DOHH2 (cell line): ENCODE results near the gene PTH2.

ENCODE experiments used
- H3F3A ChIP-seq: fragments of 200-600 bp; sonication (generic), shearing (Covaris generic); 2 replicates; pipeline ENCODE4 v1.6.0; 2016; ENCODE audit warnings: antibody characterized with exemption, mild to moderate bottlenecking; ENCODE audit not compliant: control insufficient read depth, insufficient read depth
- H3K27ac ChIP-seq: fragments of 200-600 bp; sonication (generic); 2 replicates; pipeline ENCODE4 v1.5.1; 2014; ENCODE audit warnings: low read depth, mild to moderate bottlenecking, low read length, moderate library complexity
- H3K27me3 ChIP-seq: fragments of 200-600 bp; sonication (generic); 2 replicates; pipeline ENCODE4 v1.6.1; 2014; ENCODE audit warnings: mild to moderate bottlenecking, low read length, mixed read lengths; ENCODE audit not compliant: control insufficient read depth
- H3K36me3 ChIP-seq: fragments of 200-600 bp; sonication (generic); 2 replicates; pipeline ENCODE4 v1.6.1; 2014; ENCODE audit warnings: mild to moderate bottlenecking, low read length, moderate library complexity, mixed read lengths; ENCODE audit not compliant: control insufficient read depth
- H3K4me1 ChIP-seq: fragments of 200-600 bp; sonication (generic); 2 replicates; pipeline ENCODE4 v1.6.1; 2014; ENCODE audit warnings: mild to moderate bottlenecking, low read length, mixed read lengths; ENCODE audit not compliant: control insufficient read depth
- H3K4me2 ChIP-seq: fragments of 200-600 bp; sonication (generic); 2 replicates; pipeline ENCODE4 v1.6.0; 2014; ENCODE audit warnings: mild to moderate bottlenecking, low read length, moderate library complexity
- H3K4me3 ChIP-seq: fragments of 200-600 bp; sonication (generic); 2 replicates; pipeline ENCODE4 v1.5.1; 2014; ENCODE audit warnings: mild to moderate bottlenecking, low read length, mixed read lengths
- H3K79me2 ChIP-seq: fragments of 200-600 bp; sonication (generic); 2 replicates; pipeline ENCODE4 v1.6.1; 2014; ENCODE audit warnings: mild to moderate bottlenecking, low read length, mixed read lengths; ENCODE audit not compliant: control insufficient read depth
- H3K9me2 ChIP-seq: fragments of 200-600 bp; sonication (generic); replicated peaks from 2 replicates; pipeline ENCODE4 v1.6.1; 2014; ENCODE audit warnings: mild to moderate bottlenecking, low read length, mixed read lengths; ENCODE audit not compliant: control insufficient read depth
- H3K9me3 ChIP-seq: fragments of 200-600 bp; sonication (generic); 2 replicates; pipeline ENCODE4 v1.6.1; 2014; ENCODE audit warnings: antibody characterized with exemption, low read length, mixed read lengths; ENCODE audit not compliant: control insufficient read depth, insufficient read depth
- H4K20me1 ChIP-seq: fragments of 200-600 bp; sonication (generic); 2 replicates; pipeline ENCODE4 v1.6.0; 2014; ENCODE audit warnings: low read depth, mild to moderate bottlenecking, antibody characterized with exemption, low read length, moderate library complexity; ENCODE audit not compliant: control insufficient read depth, insufficient read depth
- CTCF ChIP-seq: fragments of 200-600 bp; sonication (generic); IDR thresholded peaks from one replicate; pipeline ENCODE4 v1.5.1; 2014; ENCODE audit warnings: antibody characterized with exemption, mild to moderate bottlenecking, low read depth, low read length; ENCODE audit not compliant: poor library complexity, severe bottlenecking
- EZH2phosphoT487 ChIP-seq: fragments of 200-600 bp; sonication (generic); IDR thresholded peaks from 2 replicates; pipeline ENCODE4 v1.6.1; 2017; ENCODE audit warnings: borderline replicate concordance, mild to moderate bottlenecking, antibody characterized with exemption, low read length, moderate library complexity, mixed read lengths

The PTH2 gene

GRCh38 chr19:49433240-49433901, 10.1 kb upstream of the PTH2 start:
- 0 out of 2 replicates have a peak, but pooled peaks cover 5% of the 10 kb centered on the region for H3F3A ChIP-seq
- no peak overlapping the region for H3K27ac ChIP-seq
- peaks cover 38% of the 10 kb centered on the region for H3K27me3 ChIP-seq
- no peaks in the 10 kb centered on the region for H3K9me2 ChIP-seq
- TF ChIP-seq EZH2phosphoT487 (no peak), CTCF (no peak)
- peaks cover 21% of the 10 kb centered on the region for H3K4me1 ChIP-seq
- no peaks in the 10 kb centered on the region for H3K36me3 ChIP-seq
- no peaks in the 10 kb centered on the region for H3K79me2 ChIP-seq
- H4K20me1 ChIP-seq, result no peaks in the 10 kb centered on the region
- H3K4me2 ChIP-seq, result no peak overlapping the region
- H3K9me3 ChIP-seq, result no peaks in the 10 kb centered on the region
- H3K4me3 ChIP-seq, result no peak overlapping the region

- TF ChIP-seq EZH2phosphoT487 (no peak), CTCF (no peak)
- Histone ChIP-seq H3K9me2 (no peaks in the 10 kb centered on the region), H3K4me3 (no peak overlapping the region), H3K27me3 (peaks cover 39% of the 10 kb centered on the region), H3K27ac (no peak overlapping the region), H3F3A (0 out of 2 replicates have a peak, but pooled peaks cover 5% of the 10 kb centered on the region), H4K20me1 (no peaks in the 10 kb centered on the region), H3K4me1 (peaks cover 28% of the 10 kb centered on the region), H3K79me2 (no peaks in the 10 kb centered on the region), H3K4me2 (no peak overlapping the region), H3K9me3 (no peaks in the 10 kb centered on the region), H3K36me3 (no peaks in the 10 kb centered on the region)
Observed at GRCh38 chr19:49432141-49433073, 9.2 kb upstream of the PTH2 start.

GRCh38 chr19:49431330-49431749, 8.1 kb upstream of the PTH2 start:
- no peak overlapping the region for H3K4me3 ChIP-seq
- H3K9me2 ChIP-seq, result no peaks in the 10 kb centered on the region
- no peaks in the 10 kb centered on the region for H3K36me3 ChIP-seq
- no peaks in the 10 kb centered on the region for H3K79me2 ChIP-seq
- peaks cover 39% of the 10 kb centered on the region for H3K27me3 ChIP-seq
- no peaks in the 10 kb centered on the region for H3K9me3 ChIP-seq
- H3F3A ChIP-seq, result 0 out of 2 replicates have a peak, but pooled peaks cover 5% of the 10 kb centered on the region
- H3K4me1 ChIP-seq, result peaks cover 32% of the 10 kb centered on the region
- no peaks in the 10 kb centered on the region for H4K20me1 ChIP-seq
- H3K4me2 ChIP-seq, result no peak overlapping the region
- no peak overlapping the region for H3K27ac ChIP-seq
- no peak for TF ChIP-seq EZH2phosphoT487
